ENCODE results near the gene RAD23A. TPM values are rescaled to one million over a fixed set of nuclear protein-coding genes. Genes with fewer than 3 reads are reported as not detected.

RAD23A gene
- 10 to 100 TPM; 61.2 to 94.0 (median 93.7) TPM for total RNA-seq
- polyA plus RNA-seq: 10 to 100 TPM; 75.8 to 77.2 TPM
- long read RNA-seq, donor 1, transcript RAD23A-201 (9 exons, 1,736 nt): major isoform, 108 of 264 reads
- long read RNA-seq, donor 1, transcript RAD23A-203 (9 exons, 1,746 nt): minor isoform, 87 of 264 reads
- long read RNA-seq, donor 1, partial matches to known transcripts: 36 of 264 reads
- long read RNA-seq, donor 1, other reads (novel, unspliced or antisense): 28 of 264 reads
- long read RNA-seq, donor 2, transcript RAD23A-203 (9 exons, 1,746 nt): minor isoform, 23 of 64 reads
- long read RNA-seq, donor 2, transcript RAD23A-207 (2 exons, 545 nt): minor isoform, 11 of 64 reads
- long read RNA-seq, donor 2, transcript RAD23A-201 (9 exons, 1,736 nt): major isoform, 29 of 64 reads
- long read RNA-seq, donor 2, partial matches to known transcripts: 0 of 64 reads
- long read RNA-seq, donor 2, other reads (novel, unspliced or antisense): 0 of 64 reads
- long read RNA-seq, donor 3, transcript RAD23A-201 (9 exons, 1,736 nt): major isoform, 105 of 228 reads
- long read RNA-seq, donor 3, transcript RAD23A-203 (9 exons, 1,746 nt): minor isoform, 81 of 228 reads
- long read RNA-seq, donor 3, partial matches to known transcripts: 15 of 228 reads
- long read RNA-seq, donor 3, other reads (novel, unspliced or antisense): 24 of 228 reads

DNA sequence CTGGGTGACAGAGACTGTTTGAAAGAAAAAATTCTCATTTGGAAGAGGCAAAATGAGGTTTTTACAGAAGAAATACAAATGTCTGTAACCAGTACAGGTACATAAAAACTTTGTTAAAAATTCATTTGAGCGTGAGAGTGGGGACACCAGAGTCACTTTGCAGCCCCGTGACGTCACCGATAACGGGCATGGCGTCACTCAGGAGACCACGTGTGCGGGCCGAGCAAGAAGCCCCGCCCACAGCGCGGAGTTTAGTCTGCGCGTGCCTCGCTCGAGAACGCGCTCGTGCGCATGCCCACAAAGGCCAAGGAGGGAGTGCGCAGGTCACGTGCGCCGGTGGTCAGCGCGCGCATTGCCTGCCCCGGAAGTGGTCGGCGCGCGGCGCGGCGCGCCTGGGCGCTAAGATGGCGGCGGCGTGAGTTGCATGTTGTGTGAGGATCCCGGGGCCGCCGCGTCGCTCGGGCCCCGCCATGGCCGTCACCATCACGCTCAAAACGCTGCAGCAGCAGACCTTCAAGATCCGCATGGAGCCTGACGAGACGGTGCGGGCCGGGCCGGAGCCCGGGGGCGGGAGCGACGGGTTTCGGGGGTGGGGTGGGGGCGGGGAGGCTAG, at the start of gene RAD23A:
Gene RAD23A, plus strand, starts transcription at position 384 of the 613 bp plus-strand sequence. Its CDS starts 87 bp downstream, at position 471.
- H3K27ac ChIP-seq: peak within 1 kb of the TSS; percentile 83 to 85
- intact Hi-C loops (cut with DNase I): no loop called here
- no peaks in the 10 kb centered on the region for H3K27me3 ChIP-seq
- no peaks in the 10 kb centered on the region for H3K4me1 ChIP-seq (ENCODE audit: insufficient read depth)
- 0 to 1% (median 0%) methylated on average over 46 to 62 of the region's 62 CpGs for WGBS, 3 donors
- H3K9me3 ChIP-seq: no peaks in the 10 kb centered on the region
- H3K4me3 ChIP-seq: peak within 1 kb of the TSS; percentile 96
- peak; percentile 98 to 100 (median 99) for DNase-seq
- H3K36me3 ChIP-seq: no peaks in the 10 kb centered on the region
- TF ChIP-seq EP300 (IDR thresholded peaks at IDR 0.05) (peak; percentile 9), POLR2A (IDR thresholded peaks at IDR 0.05) (peak; percentile 89)
- TF ChIP-seq, protein P1, sequence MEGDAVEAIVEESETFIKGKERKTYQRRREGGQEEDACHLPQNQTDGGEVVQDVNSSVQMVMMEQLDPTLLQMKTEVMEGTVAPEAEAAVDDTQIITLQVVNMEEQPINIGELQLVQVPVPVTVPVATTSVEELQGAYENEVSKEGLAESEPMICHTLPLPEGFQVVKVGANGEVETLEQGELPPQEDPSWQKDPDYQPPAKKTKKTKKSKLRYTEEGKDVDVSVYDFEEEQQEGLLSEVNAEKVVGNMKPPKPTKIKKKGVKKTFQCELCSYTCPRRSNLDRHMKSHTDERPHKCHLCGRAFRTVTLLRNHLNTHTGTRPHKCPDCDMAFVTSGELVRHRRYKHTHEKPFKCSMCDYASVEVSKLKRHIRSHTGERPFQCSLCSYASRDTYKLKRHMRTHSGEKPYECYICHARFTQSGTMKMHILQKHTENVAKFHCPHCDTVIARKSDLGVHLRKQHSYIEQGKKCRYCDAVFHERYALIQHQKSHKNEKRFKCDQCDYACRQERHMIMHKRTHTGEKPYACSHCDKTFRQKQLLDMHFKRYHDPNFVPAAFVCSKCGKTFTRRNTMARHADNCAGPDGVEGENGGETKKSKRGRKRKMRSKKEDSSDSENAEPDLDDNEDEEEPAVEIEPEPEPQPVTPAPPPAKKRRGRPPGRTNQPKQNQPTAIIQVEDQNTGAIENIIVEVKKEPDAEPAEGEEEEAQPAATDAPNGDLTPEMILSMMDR (IDR thresholded peaks at IDR 0.05): peak in 1 of 3 donors; percentile 24

DNA sequence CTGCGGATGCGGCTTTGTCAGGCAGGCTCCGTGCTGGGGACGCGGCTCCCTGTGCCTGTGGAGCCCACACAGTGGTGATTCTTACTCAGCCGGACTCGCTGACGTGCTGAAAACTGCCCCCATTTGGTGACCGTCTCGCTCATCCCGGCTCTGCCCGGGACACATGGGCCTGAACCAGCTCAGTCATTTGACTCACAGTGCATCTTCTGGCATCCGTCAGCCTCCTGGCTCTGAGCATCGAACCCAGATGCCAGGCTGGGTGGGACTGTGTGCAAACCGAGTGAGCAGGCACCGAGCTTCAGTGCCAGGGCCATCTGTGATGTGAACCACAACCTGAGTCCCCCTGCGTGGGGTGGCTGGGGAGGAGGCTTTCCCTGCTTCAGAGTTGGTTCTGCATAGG, 49.2 kb upstream of the RAD23A start:
- no peak for DNase-seq
- intact Hi-C loops (cut with DNase I): no loop called here
- no peaks in the 10 kb centered on the region for H3K36me3 ChIP-seq
- TF ChIP-seq, protein P1 (IDR thresholded peaks at IDR 0.05): no peak
- no peak for TF ChIP-seq EP300 (IDR thresholded peaks at IDR 0.05)
- TF ChIP-seq POLR2A (IDR thresholded peaks at IDR 0.05): no peak
- no peak overlapping the region for H3K27ac ChIP-seq
- 93 to 95% (median 94%) methylated on average over 17 of the region's 17 CpGs for WGBS, 3 donors
- H3K9me3 ChIP-seq: no peaks in the 10 kb centered on the region
- H3K4me1 ChIP-seq (ENCODE audit: insufficient read depth): peaks cover 5% of the 10 kb centered on the region
- no peak overlapping the region for H3K4me3 ChIP-seq
- no peaks in the 10 kb centered on the region for H3K27me3 ChIP-seq

DNA sequence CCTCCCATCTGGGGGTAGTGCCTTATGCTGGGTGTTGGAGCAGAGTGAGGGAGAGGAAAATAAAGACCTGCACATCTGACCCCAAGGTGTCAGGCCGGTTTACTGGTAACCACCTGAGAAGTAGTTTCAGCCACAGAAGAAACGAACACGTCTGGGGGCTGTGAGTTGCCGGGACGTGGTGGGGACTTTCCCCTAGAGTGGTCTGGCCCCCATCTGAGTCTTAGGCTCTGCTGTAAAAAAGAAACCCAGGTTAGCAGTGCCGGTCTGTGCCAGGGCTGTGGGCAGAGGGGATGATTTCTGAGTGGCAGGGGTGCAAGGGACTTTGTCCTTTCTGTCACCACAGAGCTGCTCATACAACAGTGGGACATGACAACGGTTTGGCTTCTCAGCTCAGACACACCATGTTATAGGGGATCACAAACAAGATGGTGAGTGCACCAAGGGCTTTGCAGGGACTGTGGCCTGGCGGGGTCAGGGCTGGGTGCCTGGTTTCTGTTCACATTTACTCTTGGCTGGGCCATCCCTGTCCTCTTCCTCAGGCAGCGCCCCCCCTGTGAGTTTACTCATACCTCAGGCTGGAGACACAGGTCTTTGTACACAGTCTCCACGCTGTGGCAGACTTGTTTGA, 45.7 kb upstream of the RAD23A start:
- Histone ChIP-seq H3K27ac (no peak overlapping the region), H3K4me3 (no peak overlapping the region), H3K27me3 (no peaks in the 10 kb centered on the region), H3K4me1 (ENCODE audit: insufficient read depth) (no peaks in the 10 kb centered on the region), H3K9me3 (no peaks in the 10 kb centered on the region), H3K36me3 (no peaks in the 10 kb centered on the region)
- no peak for DNase-seq
- TF ChIP-seq, protein P1 (IDR thresholded peaks at IDR 0.05): no peak
- TF ChIP-seq POLR2A (IDR thresholded peaks at IDR 0.05): no peak
- TF ChIP-seq EP300 (IDR thresholded peaks at IDR 0.05): no peak
- intact Hi-C loops (cut with DNase I): no loop called here
- 87 to 89% (median 88%) methylated on average over 10 of the region's 10 CpGs for WGBS, 3 donors

DNA sequence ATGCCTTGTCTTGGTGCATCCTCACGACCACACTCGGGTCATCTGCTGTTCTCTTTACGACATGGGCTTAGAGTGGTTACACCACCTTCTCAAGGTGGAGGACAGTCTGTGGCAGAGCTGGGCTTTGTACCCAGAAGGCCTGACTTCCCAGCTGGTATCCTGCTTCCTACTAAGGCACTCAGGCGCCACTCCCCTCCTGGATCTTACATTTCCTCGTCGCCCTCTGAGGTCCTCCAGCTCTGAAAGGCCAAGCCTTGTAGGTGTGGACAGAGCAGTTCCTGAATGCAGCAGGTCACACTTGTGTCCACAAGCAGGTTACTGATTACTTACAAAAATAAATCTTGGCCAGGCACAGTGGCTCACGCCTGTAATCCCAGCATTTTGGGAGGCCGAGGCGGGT, 38.5 kb upstream of the RAD23A start:
- no peak for TF ChIP-seq EP300 (IDR thresholded peaks at IDR 0.05)
- TF ChIP-seq, protein P1 (IDR thresholded peaks at IDR 0.05): no peak

More for the DNA sequence above, 38.5 kb upstream of the RAD23A start:
- DNase-seq: no peak
- Histone ChIP-seq H3K4me1 (ENCODE audit: insufficient read depth) (no peaks in the 10 kb centered on the region), H3K9me3 (no peaks in the 10 kb centered on the region), H3K36me3 (no peaks in the 10 kb centered on the region), H3K27ac (no peak overlapping the region), H3K27me3 (no peaks in the 10 kb centered on the region), H3K4me3 (no peak overlapping the region)
- WGBS, 3 donors: 81 to 89% (median 86%) methylated on average over 9 of the region's 9 CpGs
- intact Hi-C loops (cut with DNase I): no loop called here
